Esophagus squamous epithelium (tissue), 4 donors: ENCODE data around the gene CFAP92.

Experiments
- CTCF ChIP-seq, 6 experiments: fragments of 450-650 bp in 4 of 6; fragments of 200-600 bp in 2 of 6; sonication (generic) in 2 of 6; IDR thresholded peaks; one replicate each; pipeline ENCODE4 v1.5.1; 2016 to 2019; ENCODE audit warnings: antibody characterized with exemption in 6 of 6, mild to moderate bottlenecking in 4 of 6, moderate library complexity in 4 of 6
- POLR2A ChIP-seq, 4 donors: fragments of 450-650 bp; IDR thresholded peaks; one replicate each; pipeline ENCODE4 v1.6.1; 2017; ENCODE audit warnings: antibody characterized with exemption in 4 of 4, mild to moderate bottlenecking in 4 of 4, moderate library complexity in 3 of 4

DNA sequence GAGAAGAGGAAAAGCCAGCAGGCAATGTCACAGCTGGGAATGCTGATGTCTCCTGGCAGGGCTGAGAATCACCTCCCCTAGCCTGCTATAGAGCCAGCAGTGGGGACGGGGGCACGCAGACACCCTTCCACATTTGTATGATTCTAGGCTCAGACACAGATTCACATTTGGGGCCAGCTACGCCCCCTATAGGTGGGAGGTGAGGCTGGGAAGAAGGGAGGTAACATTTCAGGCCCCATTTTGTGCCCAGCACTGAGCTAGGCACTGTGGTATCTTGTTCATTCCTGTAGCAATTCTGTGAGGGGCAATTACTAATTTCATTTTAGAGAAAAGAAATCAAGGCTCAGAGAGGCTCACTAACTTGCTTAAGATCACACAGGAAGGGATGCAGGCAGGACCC, 130.3 kb downstream of the CFAP92 start:
- TF ChIP-seq CTCF (IDR thresholded peaks at IDR 0.05) (peak in 1 of 6 experiments; percentile 7), POLR2A (IDR thresholded peaks at IDR 0.05) (no peak)
